ENCODE data around the gene UBXN10. TPM values are rescaled to one million over a fixed set of nuclear protein-coding genes. Genes with fewer than 3 reads are reported as not detected.
A peak's percentile ranks its signal among the peaks of the same experiment; 100 is the strongest.

The UBXN10 gene
- total and polyA plus RNA-seq, 12 donors, result 0.64 to 2.6 (median 1.5) TPM

- H3K27me3 ChIP-seq, result no peaks in the 10 kb centered on the region
- no peak for TF ChIP-seq CTCF (IDR thresholded peaks at IDR 0.05)
- no peak for TF ChIP-seq POLR2A (IDR thresholded peaks at IDR 0.05)
- H3K4me1 ChIP-seq (replicated peaks in 1 of 2), result peaks cover 7 to 17% of the 10 kb centered on the region in 2 donors
- no peak overlapping the region for H3K4me3 ChIP-seq
- no peaks in the 10 kb centered on the region for H3K9me3 ChIP-seq (replicated peaks in 1 of 3)
- peak overlapping the region in 2 of 5 donors; percentile 14 to 57 for H3K27ac ChIP-seq
- no peaks in the 10 kb centered on the region for H3K36me3 ChIP-seq (replicated peaks in 1 of 2)
- DNase-seq, result peak in 6 of 7 donors; percentile 40 to 57 (median 54)
- intact Hi-C loops (cut with DNase I), result no loop called here
- 47 to 66% (median 54%) methylated on average over 3 to 6 of the region's 6 CpGs for WGBS, 4 donors
Measured at GRCh38 chr1:20180129-20180843, 5.6 kb upstream of the UBXN10 start.

- TF ChIP-seq POLR2A (IDR thresholded peaks at IDR 0.05) (no peak), CTCF (IDR thresholded peaks at IDR 0.05) (no peak)
- intact Hi-C loops (cut with DNase I), result no loop called here
- no peak for DNase-seq
- 53 to 65% (median 61%) methylated on average over 3 of the region's 3 CpGs for WGBS, 4 donors
- no peaks in the 10 kb centered on the region for H3K9me3 ChIP-seq (replicated peaks in 1 of 3)
- H3K4me3 ChIP-seq, result no peak overlapping the region
- H3K36me3 ChIP-seq (replicated peaks in 1 of 2), result no peaks in the 10 kb centered on the region
- H3K27me3 ChIP-seq, result no peaks in the 10 kb centered on the region
- peaks cover 7 to 22% of the 10 kb centered on the region in 2 donors for H3K4me1 ChIP-seq (replicated peaks in 1 of 2)
- H3K27ac ChIP-seq, result peak overlapping the region in 2 of 5 donors; percentile 14 to 57
Measured at GRCh38 chr1:20180844-20181207, 5.1 kb upstream of the UBXN10 start.

DNA sequence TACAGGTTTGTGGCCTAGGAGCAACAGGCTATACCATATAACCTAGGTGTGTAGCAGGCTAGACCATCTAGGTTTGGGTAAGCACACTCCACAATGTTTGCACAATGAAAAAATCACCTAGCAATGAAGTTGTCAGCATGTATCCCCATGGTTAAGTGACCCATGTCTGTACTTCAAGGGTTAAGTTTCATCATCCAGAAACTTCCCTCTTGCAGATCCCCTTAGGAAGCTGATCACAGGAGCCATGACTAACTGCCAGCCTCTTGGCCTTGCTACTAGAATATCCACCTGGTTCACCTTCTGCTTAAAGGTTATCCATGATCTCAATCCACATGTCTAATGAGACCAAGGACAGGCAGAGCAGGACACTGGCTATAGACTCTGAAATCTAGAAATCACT lies 3.5 kb upstream of the UBXN10 start:
- no peak overlapping the region for H3K4me3 ChIP-seq
- no peaks in the 10 kb centered on the region for H3K36me3 ChIP-seq (replicated peaks in 1 of 2)
- intact Hi-C loops (cut with DNase I), result no loop called here
- TF ChIP-seq CTCF (IDR thresholded peaks at IDR 0.05), result no peak
- TF ChIP-seq POLR2A (IDR thresholded peaks at IDR 0.05), result no peak
- H3K27ac ChIP-seq, result no peak overlapping the region
- no peak for DNase-seq
- H3K27me3 ChIP-seq, result no peaks in the 10 kb centered on the region
- H3K9me3 ChIP-seq (replicated peaks in 1 of 3), result no peaks in the 10 kb centered on the region
- peaks cover 11 to 30% of the 10 kb centered on the region in 2 donors for H3K4me1 ChIP-seq (replicated peaks in 1 of 2)

GRCh38 chr1:20183035-20183434 lies 2.9 kb upstream of the UBXN10 start:
- TF ChIP-seq CTCF (IDR thresholded peaks at IDR 0.05), result no peak
- TF ChIP-seq POLR2A (IDR thresholded peaks at IDR 0.05), result no peak
- peaks cover 11 to 30% of the 10 kb centered on the region in 2 donors for H3K4me1 ChIP-seq (replicated peaks in 1 of 2)
- H3K27me3 ChIP-seq, result no peaks in the 10 kb centered on the region
- 90 to 98% (median 92%) methylated on average over 10 of the region's 10 CpGs for whole genome bisulfite sequencing, 4 donors
- H3K9me3 ChIP-seq (replicated peaks in 1 of 3), result no peaks in the 10 kb centered on the region
- H3K36me3 ChIP-seq (replicated peaks in 1 of 2), result no peaks in the 10 kb centered on the region
- H3K4me3 ChIP-seq, result no peak overlapping the region
- intact Hi-C loops (cut with DNase I), result no loop called here
- no peak overlapping the region for H3K27ac ChIP-seq
- DNase-seq, result no peak
